ENCODE measurements around the gene GPANK1.
"Not testable (repeated sequence)": the region's sequence is repeated elsewhere in the genome, so short reads cannot be mapped to it uniquely, and the experiment has no call there.

Gene GPANK1

GRCh38 chr6:31664790-31665500, at the start of gene GPANK1:
Gene GPANK1 (minus strand): TSS chr6:31664997. CDS start chr6:31664478, 519 bp downstream.
- peak; percentile 97 for DNase-seq (ENCODE audit: low spot score)

GRCh38 chr6:31713991-31714684, 49.3 kb upstream of the GPANK1 start:
- DNase-seq (ENCODE audit: low spot score): no peak

- no peak for DNase-seq (ENCODE audit: low spot score)
Observed at GRCh38 chr6:31713465-31713864, 48.7 kb upstream of the GPANK1 start.

- DNase-seq (ENCODE audit: low spot score): no peak
Observed at GRCh38 chr6:31712296-31712695, 47.5 kb upstream of the GPANK1 start.

GRCh38 chr6:31711233-31711632, 46.4 kb upstream of the GPANK1 start:
- DNase-seq (ENCODE audit: low spot score): no peak

- DNase-seq (ENCODE audit: low spot score): no peak
Observed at GRCh38 chr6:31710523-31711219, 45.9 kb upstream of the GPANK1 start.

- not testable (repeated sequence) for DNase-seq (ENCODE audit: low spot score)
Observed at GRCh38 chr6:31709157-31709556, 44.4 kb upstream of the GPANK1 start.

GRCh38 chr6:31708224-31708623, 43.4 kb upstream of the GPANK1 start:
- no peak for DNase-seq (ENCODE audit: low spot score)

- no peak for DNase-seq (ENCODE audit: low spot score)
Observed at GRCh38 chr6:31707701-31708100, 42.9 kb upstream of the GPANK1 start.

- DNase-seq (ENCODE audit: low spot score): no peak
Observed at GRCh38 chr6:31706599-31706998, 41.8 kb upstream of the GPANK1 start, which contains the start of gene LY6G6F. Gene LY6G6F (plus strand): TSS chr6:31706866. CDS start chr6:31706907, 41 bp downstream.

GRCh38 chr6:31705931-31706330, 41.1 kb upstream of the GPANK1 start:
- no peak for DNase-seq (ENCODE audit: low spot score)

- peak; percentile 98 for DNase-seq (ENCODE audit: low spot score)
Observed at GRCh38 chr6:31702819-31703716, 38.3 kb upstream of the GPANK1 start, which contains the start of gene ABHD16A. Gene ABHD16A (minus strand): TSS chr6:31703324. CDS start chr6:31703281, 43 bp downstream.

- no peak for DNase-seq (ENCODE audit: low spot score)
Observed at GRCh38 chr6:31702405-31702818, 37.6 kb upstream of the GPANK1 start.

- peak; percentile 18 for DNase-seq (ENCODE audit: low spot score)
Observed at GRCh38 chr6:31701666-31702404, 37.0 kb upstream of the GPANK1 start.

GRCh38 chr6:31700740-31701401, 36.1 kb upstream of the GPANK1 start:
- no peak for DNase-seq (ENCODE audit: low spot score)

- DNase-seq (ENCODE audit: low spot score): no peak
Observed at GRCh38 chr6:31697555-31697954, 32.8 kb upstream of the GPANK1 start.

- DNase-seq (ENCODE audit: low spot score): no peak
Observed at GRCh38 chr6:31693535-31693934, 28.7 kb upstream of the GPANK1 start.

GRCh38 chr6:31692886-31693285, 28.1 kb upstream of the GPANK1 start:
- DNase-seq (ENCODE audit: low spot score): no peak

GRCh38 chr6:31692353-31692752, 27.6 kb upstream of the GPANK1 start:
- DNase-seq (ENCODE audit: low spot score): no peak

- no peak for DNase-seq (ENCODE audit: low spot score)
Observed at GRCh38 chr6:31691564-31692108, 26.8 kb upstream of the GPANK1 start.

Data from pons (tissue), 1 donor.